Measurements from ENCODE around the gene FGFRL1.
"Not testable (repeated sequence)": the region's sequence is repeated elsewhere in the genome, so short reads cannot be mapped to it uniquely, and the experiment has no call there.

Gene FGFRL1

GRCh38 chr4:1042352-1043055, 31.1 kb downstream of the FGFRL1 start:
- H3K4me1 ChIP-seq (ENCODE audit: control insufficient read depth, insufficient read depth, low read length): peaks cover 12% of the 10 kb centered on the region
- no peak for DNase-seq (ENCODE audit: low read depth, low spot score)
- no peaks in the 10 kb centered on the region for H3K27me3 ChIP-seq (ENCODE audit: control insufficient read depth, insufficient read depth, low read length)
- no peaks in the 10 kb centered on the region for H3K9me3 ChIP-seq (ENCODE audit: control insufficient read depth, insufficient read depth, low read length)
- no peaks in the 10 kb centered on the region for H3K36me3 ChIP-seq (ENCODE audit: control insufficient read depth, insufficient read depth, low read length)
- over 99% methylated on average over 12 of the region's 17 CpGs for WGBS (ENCODE audit: insufficient coverage, insufficient read length)
- no peak overlapping the region for H3K27ac ChIP-seq (ENCODE audit: low read length)
- no peak overlapping the region for H3K4me3 ChIP-seq (ENCODE audit: low read length)

DNA sequence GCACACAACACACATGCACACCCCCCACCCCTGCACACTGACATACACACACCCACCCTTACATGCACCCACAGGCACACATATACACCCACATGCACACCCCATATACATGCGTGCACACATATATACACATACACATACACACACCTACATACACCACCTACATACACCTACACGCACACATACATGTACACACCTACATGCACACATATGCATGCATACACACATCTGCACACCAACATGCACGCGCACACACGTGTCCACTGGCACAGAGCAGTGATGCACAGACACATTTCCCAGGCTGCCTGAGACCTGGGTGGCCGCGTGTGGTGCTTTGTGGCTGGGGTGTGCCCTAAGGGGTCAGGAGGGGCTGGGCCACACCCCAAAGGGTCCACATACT, 31.7 kb downstream of the FGFRL1 start:
- no peaks in the 10 kb centered on the region for H3K27me3 ChIP-seq (ENCODE audit: control insufficient read depth, insufficient read depth, low read length)
- DNase-seq (ENCODE audit: low read depth, low spot score): no peak
- WGBS (ENCODE audit: insufficient coverage, insufficient read length): no CpG with 5 or more reads among the region's 7 CpGs
- H3K9me3 ChIP-seq (ENCODE audit: control insufficient read depth, insufficient read depth, low read length): no peaks in the 10 kb centered on the region
- H3K4me1 ChIP-seq (ENCODE audit: control insufficient read depth, insufficient read depth, low read length): peaks cover 12% of the 10 kb centered on the region
- H3K36me3 ChIP-seq (ENCODE audit: control insufficient read depth, insufficient read depth, low read length): no peaks in the 10 kb centered on the region
- no peak overlapping the region for H3K27ac ChIP-seq (ENCODE audit: low read length)
- H3K4me3 ChIP-seq (ENCODE audit: low read length): no peak overlapping the region

DNA sequence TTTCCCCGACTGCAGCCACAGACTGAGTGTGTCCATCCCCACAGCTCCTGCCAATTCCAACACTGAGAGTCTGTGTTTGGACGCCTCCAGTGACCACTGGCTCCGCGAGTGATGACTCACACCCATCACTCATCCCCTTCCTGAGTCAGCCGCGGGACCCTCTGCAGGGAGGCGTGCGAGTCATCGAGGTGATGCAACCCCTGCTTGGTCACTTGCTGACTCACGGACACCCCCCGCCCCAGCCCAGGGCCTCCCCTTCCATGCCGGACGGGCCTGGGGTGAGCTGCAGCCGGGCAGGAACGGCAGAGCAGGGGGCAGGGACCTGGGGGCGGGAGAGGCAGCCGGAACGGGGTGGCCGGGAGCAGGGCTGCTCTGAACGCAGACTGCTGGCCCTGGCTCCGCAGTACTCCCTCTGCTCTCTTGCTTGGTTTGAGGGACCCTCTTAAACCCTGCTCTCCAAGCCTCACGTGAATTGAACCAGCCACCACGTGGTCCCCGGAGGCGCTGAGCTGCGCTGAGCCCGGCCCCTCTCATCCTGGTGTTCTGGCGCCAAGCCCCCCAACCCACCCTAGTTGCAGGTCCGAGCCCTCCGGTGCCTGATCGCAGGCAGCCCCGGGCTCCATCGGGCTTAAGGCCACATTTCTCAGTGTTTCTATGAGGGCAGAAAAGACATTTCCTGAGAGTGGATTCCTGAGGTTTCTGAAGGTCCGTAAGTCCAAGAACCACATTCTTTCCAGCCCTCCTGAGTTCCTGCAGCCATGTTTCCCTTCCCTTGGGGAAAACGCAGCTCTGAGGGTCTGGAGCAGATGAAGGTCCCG, 32.4 kb downstream of the FGFRL1 start:
- Histone ChIP-seq H3K9me3 (ENCODE audit: control insufficient read depth, insufficient read depth, low read length) (no peaks in the 10 kb centered on the region), H3K27me3 (ENCODE audit: control insufficient read depth, insufficient read depth, low read length) (no peaks in the 10 kb centered on the region), H3K4me3 (ENCODE audit: low read length) (no peak overlapping the region), H3K27ac (ENCODE audit: low read length) (no peak overlapping the region), H3K36me3 (ENCODE audit: control insufficient read depth, insufficient read depth, low read length) (no peaks in the 10 kb centered on the region), H3K4me1 (ENCODE audit: control insufficient read depth, insufficient read depth, low read length) (peaks cover 12% of the 10 kb centered on the region)
- DNase-seq (ENCODE audit: low read depth, low spot score): no peak
- WGBS (ENCODE audit: insufficient coverage, insufficient read length): no CpG with 5 or more reads among the region's 36 CpGs

- peaks cover 12% of the 10 kb centered on the region for H3K4me1 ChIP-seq (ENCODE audit: control insufficient read depth, insufficient read depth, low read length)
- WGBS (ENCODE audit: insufficient coverage, insufficient read length): no CpG with 5 or more reads among the region's 12 CpGs
Observed at GRCh38 chr4:1044469-1045192, 33.2 kb downstream of the FGFRL1 start.

DNA sequence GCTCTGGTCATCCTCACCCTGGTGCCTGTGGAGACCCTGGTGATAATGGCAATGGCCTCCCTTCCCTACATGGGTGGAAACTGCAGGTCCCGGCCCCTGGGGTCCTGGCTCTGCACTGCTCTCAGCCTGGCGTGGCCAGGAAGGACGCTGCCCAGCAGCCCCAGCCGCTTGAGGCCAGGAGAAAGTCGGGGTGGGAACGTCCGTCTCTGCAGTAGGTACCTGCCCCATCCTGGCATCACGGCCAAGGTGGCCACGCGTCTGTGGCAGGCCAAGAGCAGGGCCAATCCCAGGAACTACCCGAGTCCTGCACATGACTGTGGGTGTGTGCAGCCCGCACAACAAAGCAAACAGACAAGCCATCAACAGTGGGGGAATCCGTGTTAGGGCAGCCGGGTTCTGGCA, 33.8 kb downstream of the FGFRL1 start:
- Histone ChIP-seq H3K9me3 (ENCODE audit: control insufficient read depth, insufficient read depth, low read length) (no peaks in the 10 kb centered on the region), H3K4me3 (ENCODE audit: low read length) (no peak overlapping the region), H3K27ac (ENCODE audit: low read length) (no peak overlapping the region), H3K27me3 (ENCODE audit: control insufficient read depth, insufficient read depth, low read length) (no peaks in the 10 kb centered on the region), H3K36me3 (ENCODE audit: control insufficient read depth, insufficient read depth, low read length) (no peaks in the 10 kb centered on the region), H3K4me1 (ENCODE audit: control insufficient read depth, insufficient read depth, low read length) (peaks cover 9% of the 10 kb centered on the region)
- no CpG with 5 or more reads among the region's 14 CpGs for WGBS (ENCODE audit: insufficient coverage, insufficient read length)
- DNase-seq (ENCODE audit: low read depth, low spot score): no peak

More at GRCh38 chr4:1044469-1045192, 33.2 kb downstream of the FGFRL1 start:
- Histone ChIP-seq H3K36me3 (ENCODE audit: control insufficient read depth, insufficient read depth, low read length) (no peaks in the 10 kb centered on the region), H3K4me3 (ENCODE audit: low read length) (no peak overlapping the region), H3K27me3 (ENCODE audit: control insufficient read depth, insufficient read depth, low read length) (no peaks in the 10 kb centered on the region), H3K9me3 (ENCODE audit: control insufficient read depth, insufficient read depth, low read length) (no peaks in the 10 kb centered on the region), H3K27ac (ENCODE audit: low read length) (no peak overlapping the region)
- DNase-seq (ENCODE audit: low read depth, low spot score): no peak

GRCh38 chr4:1045595-1046201, 34.3 kb downstream of the FGFRL1 start:
- no peaks in the 10 kb centered on the region for H3K36me3 ChIP-seq (ENCODE audit: control insufficient read depth, insufficient read depth, low read length)
- H3K27ac ChIP-seq (ENCODE audit: low read length): no peak overlapping the region
- DNase-seq (ENCODE audit: low read depth, low spot score): no peak
- H3K4me3 ChIP-seq (ENCODE audit: low read length): no peak overlapping the region
- H3K9me3 ChIP-seq (ENCODE audit: control insufficient read depth, insufficient read depth, low read length): no peaks in the 10 kb centered on the region
- WGBS (ENCODE audit: insufficient coverage, insufficient read length): no CpG with 5 or more reads among the region's 36 CpGs
- H3K27me3 ChIP-seq (ENCODE audit: control insufficient read depth, insufficient read depth, low read length): no peaks in the 10 kb centered on the region
- peaks cover 9% of the 10 kb centered on the region for H3K4me1 ChIP-seq (ENCODE audit: control insufficient read depth, insufficient read depth, low read length)

DNA sequence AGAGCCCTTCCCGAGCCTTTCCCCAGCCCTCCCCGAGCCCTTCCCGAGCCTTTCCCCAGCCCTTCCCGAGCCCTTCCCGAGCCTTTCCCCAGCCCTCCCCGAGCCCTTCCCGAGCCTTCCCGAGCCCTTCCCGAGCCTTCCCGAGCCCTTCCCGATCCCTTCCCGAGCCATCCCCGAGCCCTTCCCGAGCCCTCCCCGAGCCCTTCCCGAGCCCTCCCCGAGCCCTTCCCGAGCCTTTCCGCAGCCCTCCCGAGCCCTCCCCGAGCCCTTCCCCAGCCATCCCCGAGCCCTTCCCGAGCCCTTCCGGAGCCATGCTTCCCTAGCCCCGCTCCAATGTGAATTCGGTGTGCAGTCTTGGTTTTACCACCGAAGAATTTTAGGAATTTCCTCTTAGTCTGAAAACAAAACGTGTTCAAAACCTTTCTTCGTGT, 35.2 kb downstream of the FGFRL1 start:
- not testable (repeated sequence) for H3K9me3 ChIP-seq (ENCODE audit: control insufficient read depth, insufficient read depth, low read length); H3K27ac ChIP-seq (ENCODE audit: low read length); DNase-seq (ENCODE audit: low read depth, low spot score); H3K4me3 ChIP-seq (ENCODE audit: low read length); H3K27me3 ChIP-seq (ENCODE audit: control insufficient read depth, insufficient read depth, low read length); H3K36me3 ChIP-seq (ENCODE audit: control insufficient read depth, insufficient read depth, low read length); H3K4me1 ChIP-seq (ENCODE audit: control insufficient read depth, insufficient read depth, low read length)
- WGBS (ENCODE audit: insufficient coverage, insufficient read length): no CpG with 5 or more reads among the region's 29 CpGs

DNA sequence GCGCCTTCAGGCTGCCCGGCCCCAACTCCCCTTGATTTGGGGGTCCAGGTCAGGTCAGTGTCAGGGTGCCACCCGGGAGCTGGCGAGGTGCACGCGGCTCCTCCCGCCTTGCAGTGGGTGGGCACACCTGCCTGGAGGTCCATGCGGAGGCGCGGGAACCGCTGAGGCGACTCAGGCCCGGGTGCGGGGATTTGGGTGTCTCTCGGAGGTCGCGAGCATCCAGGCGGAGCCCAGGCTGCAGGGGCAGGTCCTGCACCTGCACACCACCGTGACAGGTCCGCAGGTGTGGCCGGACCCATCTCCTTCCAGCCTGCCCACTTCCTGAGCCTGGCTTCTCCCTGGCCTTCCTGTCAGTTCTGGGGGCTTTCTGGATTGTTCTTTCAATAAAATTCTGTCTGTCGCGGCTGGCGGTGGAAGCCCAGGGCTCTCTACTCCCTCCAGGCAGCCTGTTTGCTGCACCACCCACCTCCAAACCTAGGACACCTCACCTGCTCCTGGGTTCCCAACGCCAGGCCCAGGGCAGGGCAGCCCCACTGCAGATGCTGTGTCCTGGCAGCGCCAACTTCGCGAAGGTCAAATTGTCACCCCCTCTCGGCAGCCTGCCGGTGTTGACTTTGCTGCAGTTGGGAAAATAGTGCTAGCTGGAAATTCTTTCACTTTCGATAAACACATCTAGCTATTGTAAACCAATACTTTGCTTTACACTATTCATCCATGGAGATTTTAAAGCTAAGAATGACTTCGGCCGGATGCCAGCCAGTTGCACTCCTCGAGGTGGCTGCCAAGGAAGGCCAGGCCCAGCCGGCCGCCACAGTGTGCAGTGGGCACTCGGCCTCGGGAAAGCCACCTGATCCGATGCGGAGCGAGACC, 35.9 kb downstream of the FGFRL1 start:
- no peaks in the 10 kb centered on the region for H3K27me3 ChIP-seq (ENCODE audit: control insufficient read depth, insufficient read depth, low read length)

GRCh38 chr4:1047976-1048772, 36.7 kb downstream of the FGFRL1 start:
- no peak for DNase-seq (ENCODE audit: low read depth, low spot score)
- Histone ChIP-seq H3K27ac (ENCODE audit: low read length) (no peak overlapping the region), H3K4me3 (ENCODE audit: low read length) (no peak overlapping the region), H3K27me3 (ENCODE audit: control insufficient read depth, insufficient read depth, low read length) (no peaks in the 10 kb centered on the region; the same call in 1 of the 2 replicates), H3K9me3 (ENCODE audit: control insufficient read depth, insufficient read depth, low read length) (no peaks in the 10 kb centered on the region), H3K36me3 (ENCODE audit: control insufficient read depth, insufficient read depth, low read length) (no peaks in the 10 kb centered on the region), H3K4me1 (ENCODE audit: control insufficient read depth, insufficient read depth, low read length) (peaks cover 8% of the 10 kb centered on the region)
- WGBS (ENCODE audit: insufficient coverage, insufficient read length): no CpG with 5 or more reads among the region's 34 CpGs

More for the DNA sequence above, 35.9 kb downstream of the FGFRL1 start:
- Histone ChIP-seq H3K4me3 (ENCODE audit: low read length) (no peak overlapping the region), H3K27ac (ENCODE audit: low read length) (no peak overlapping the region), H3K9me3 (ENCODE audit: control insufficient read depth, insufficient read depth, low read length) (no peaks in the 10 kb centered on the region), H3K4me1 (ENCODE audit: control insufficient read depth, insufficient read depth, low read length) (peaks cover 10% of the 10 kb centered on the region), H3K36me3 (ENCODE audit: control insufficient read depth, insufficient read depth, low read length) (no peaks in the 10 kb centered on the region)
- no peak for DNase-seq (ENCODE audit: low read depth, low spot score)
- no CpG with 5 or more reads among the region's 41 CpGs for WGBS (ENCODE audit: insufficient coverage, insufficient read length)
